Caco-2 (cell line): ENCODE measurements around the gene CEBPZOS. TPM values are rescaled to one million over a fixed set of nuclear protein-coding genes. Genes with fewer than 3 reads are reported as not detected.

ENCODE experiments used
- Bru-seq: library from RNA; stranded (reverse); fragments of 400-500 nt; gene quantifications from one replicate; lab custom pipeline; 2021; lab: Mats Ljungman, UMichigan
- BruChase-seq, 2 experiments: library from RNA; stranded (reverse); fragments of 400-500 nt; gene quantifications; one replicate each; lab custom pipeline; 2021; lab: Mats Ljungman, UMichigan
- BruUV-seq: library from RNA; stranded (reverse); fragments of 400-500 nt; replicated peaks from 2 replicates; lab custom pipeline; 2021; lab: Mats Ljungman, UMichigan
- CTCF ChIA-PET: fragments of 300-600 bp; sonication (Branson Sonifier 250); formaldehyde crosslinking; loops from one replicate; lab custom pipeline; 2022; ENCODE audit warnings: antibody characterized with exemption; lab: Charles Lee
- POLR2A ChIA-PET: fragments of 300-600 bp; sonication (Branson Sonifier 250); formaldehyde crosslinking; loops from one replicate; lab custom pipeline; 2022; ENCODE audit warnings: antibody characterized with exemption; lab: Charles Lee
- DNase-seq, 2 experiments: peaks; one replicate each; pipeline versions ENCODE4 v3.0.0 to v3.0.0-alpha.2; 2020 to 2022
- H3K27me3 ChIP-seq: replicated peaks from 2 replicates; pipeline ENCODE4 v1.6.0; 2011; ENCODE audit warnings: low read length; ENCODE audit not compliant: control insufficient read depth, insufficient read depth
- H3K36me3 ChIP-seq: 2 replicates; pipeline ENCODE4 v1.5.1; 2011; ENCODE audit warnings: low read length; ENCODE audit not compliant: control insufficient read depth, insufficient read depth
- H3K4me1 ChIP-seq: fragments of 250-450 bp; sonication (Bioruptor Pico); 2 replicates; pipeline ENCODE4 v1.5.1; 2020; ENCODE audit warnings: mild to moderate bottlenecking
- H3K4me3 ChIP-seq: 2 replicates; pipeline ENCODE4 v1.5.1; 2011; ENCODE audit warnings: low read depth, mild to moderate bottlenecking, control low read depth, low read length
- H3K9me3 ChIP-seq: fragments of 250-450 bp; sonication (Bioruptor Pico); 2 replicates; pipeline ENCODE4 v1.5.1; 2020; ENCODE audit warnings: mild to moderate bottlenecking, moderate library complexity
- H3K27ac Mint-ChIP-seq: one replicate; pipeline ENCODE4 v1.8.0; 2022; ENCODE audit warnings: mixed read lengths; ENCODE audit not compliant: unreplicated experiment
- H3K27me3 Mint-ChIP-seq: one replicate; pipeline ENCODE4 v1.8.0; 2022; ENCODE audit warnings: mixed read lengths; ENCODE audit not compliant: insufficient read depth, unreplicated experiment
- H3K36me3 Mint-ChIP-seq: one replicate; pipeline ENCODE4 v1.8.0; 2022; ENCODE audit warnings: mild to moderate bottlenecking, mixed read lengths; ENCODE audit not compliant: insufficient read depth, unreplicated experiment
- H3K4me1 Mint-ChIP-seq: one replicate; pipeline ENCODE4 v1.8.0; 2022; ENCODE audit warnings: low read depth, mixed read lengths; ENCODE audit not compliant: unreplicated experiment
- H3K4me3 Mint-ChIP-seq: one replicate; pipeline ENCODE4 v1.8.0; 2022; ENCODE audit warnings: mild to moderate bottlenecking, moderate library complexity, mixed read lengths; ENCODE audit not compliant: unreplicated experiment
- H3K9me3 Mint-ChIP-seq: one replicate; pipeline ENCODE4 v1.8.0; 2022; ENCODE audit warnings: mixed read lengths; ENCODE audit not compliant: unreplicated experiment
- CTCF ChIP-seq, 2 experiments: fragments of 200-600 bp in 1 of 2; IDR thresholded peaks; 1 replicate in 1 of 2; 2 replicates in 1 of 2; pipeline versions ENCODE4 v1.5.1 to v1.8.0; 2011 to 2022; ENCODE audit warnings: antibody characterized with exemption in 1 of 2, control low read depth in 1 of 2, inconsistent platforms in 1 of 2, low read depth in 1 of 2, low read length in 1 of 2, mild to moderate bottlenecking in 1 of 2, moderate library complexity in 1 of 2; ENCODE audit not compliant: insufficient read depth in 1 of 2, severe bottlenecking in 1 of 2, unreplicated experiment in 1 of 2
- intact Hi-C: fragments of 100-400 bp; cut with micrococcal nuclease; formaldehyde crosslinking; loops from one replicate; pipeline ENCODE4 v1.10.0; 2022; ENCODE audit not compliant: unreplicated experiment
- long read RNA-seq: library from polyadenylated mRNA; stranded (forward); transcript quantifications from one replicate; pipeline ENCODE4 v2.0.0, GENCODE V29; 2022
- total RNA-seq: library from RNA; stranded (reverse); gene quantifications from 2 replicates; pipeline ENCODE4 v1.2.3, GENCODE V29; 2022

Gene CEBPZOS
- 55.3 and 56.0 TPM in 2 replicates for total RNA-seq
- percentile 85 among the genes with signal in this experiment for Bru-seq, nascent RNA
- BruChase-seq, experiment 1, labeled RNA remaining after a 2-hour chase, result percentile 89 among the genes with signal in this experiment
- percentile 95 among the genes with signal in this experiment for BruChase-seq, experiment 2, labeled RNA remaining after a 6-hour chase
- long read RNA-seq, transcript CEBPZOS-201 (5 exons, 695 nt), result minor isoform, 5 of 46 reads
- long read RNA-seq, transcript CEBPZOS-204 (5 exons, 3,158 nt), result major isoform, 20 of 46 reads
- long read RNA-seq, partial matches to known transcripts, result 6 of 46 reads
- long read RNA-seq, other reads (novel, unspliced or antisense), result 15 of 46 reads

- Mint-ChIP-seq H3K4me1 (no peaks in the 10 kb centered on the region), H3K4me3 (peak within 1 kb of the TSS; percentile 92), H3K9me3 (no peaks in the 10 kb centered on the region), H3K27ac (peak within 1 kb of the TSS; percentile 98), H3K27me3 (no peaks in the 10 kb centered on the region), H3K36me3 (peaks cover 43% of the 10 kb centered on the region)
- ChIA-PET POLR2A (interaction anchor here (0.5 to 1.1 kb wide), 5 partner anchors 25 to 1613 kb away, joined by 3 to 5 read pairs (median 4); partner anchors contain the start of genes CEBPZ, EIF2AK2, GPATCH11 and NDUFAF7), CTCF (no interaction called here)
- Histone ChIP-seq H3K9me3 (no peaks in the 10 kb centered on the region), H3K4me3 (peak within 1 kb of the TSS; percentile 57), H3K36me3 (peaks cover 2% of the 10 kb centered on the region; the same call in 1 of the 2 replicates), H3K4me1 (no peaks in the 10 kb centered on the region), H3K27me3 (no peaks in the 10 kb centered on the region)
- intact Hi-C loops, result loop anchor here (1.0 to 5.0 kb wide), 3 partner anchors 28 to 39 kb away; partner anchors contain the start of genes CEBPZ, EIF2AK2 and NDUFAF7
- DNase-seq, result peak; percentile 89 to 93
- no TSS peak for BruUV-seq
- TF ChIP-seq CTCF (IDR thresholded peaks at IDR 0.05; ENCODE audit: insufficient read depth in 1 of 2, low read depth in 1 of 2, low read length in 1 of 2, severe bottlenecking in 1 of 2, unreplicated experiment in 1 of 2), result no peak
Measured at GRCh38 chr2:37196320-37197195, at the start of gene CEBPZOS. CEBPZOS (plus strand) TSS chr2:37196496; CDS start chr2:37199705, 3,209 bp downstream.

DNA sequence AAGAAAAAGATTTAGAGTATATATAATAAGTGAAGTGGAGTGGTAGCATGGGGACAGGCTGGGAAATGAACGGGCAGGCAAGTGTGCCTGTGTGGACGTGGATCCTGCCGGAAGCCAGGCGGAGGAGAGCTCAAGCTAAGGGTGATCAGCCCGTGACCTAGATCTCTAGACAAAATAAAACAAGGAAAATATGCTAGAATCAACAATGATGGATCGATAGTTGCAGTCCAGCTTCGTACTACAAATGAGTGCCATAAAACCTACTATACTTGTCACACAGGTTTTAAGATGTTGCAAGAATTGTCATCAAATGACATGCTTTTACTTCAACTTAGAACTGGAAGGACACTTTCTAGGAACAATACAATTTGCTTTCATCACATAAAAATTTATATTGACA lies 48.0 kb upstream of the CEBPZOS start:
- ChIA-PET POLR2A (interaction anchor here (1.0 kb wide), 1 partner anchor 8 kb away, joined by 3 read pairs; the partner anchor contains the start of gene EIF2AK2), CTCF (no interaction called here)
- H3K4me3 ChIP-seq, result no peak overlapping the region
- H3K4me1 Mint-ChIP-seq, result peaks cover 24% of the 10 kb centered on the region
- TF ChIP-seq CTCF (IDR thresholded peaks at IDR 0.05; ENCODE audit: insufficient read depth in 1 of 2, low read depth in 1 of 2, low read length in 1 of 2, severe bottlenecking in 1 of 2, unreplicated experiment in 1 of 2), result no peak
- no peaks in the 10 kb centered on the region for H3K9me3 ChIP-seq
- no peak overlapping the region for H3K27ac Mint-ChIP-seq
- no peaks in the 10 kb centered on the region for H3K9me3 Mint-ChIP-seq
- intact Hi-C loops, result no loop called here
- H3K36me3 Mint-ChIP-seq, result peaks cover 46% of the 10 kb centered on the region
- H3K4me3 Mint-ChIP-seq, result no peak overlapping the region
- peaks cover 2% of the 10 kb centered on the region for H3K36me3 ChIP-seq
- DNase-seq, result peak in 1 of 2 experiments; percentile 47
- H3K27me3 Mint-ChIP-seq, result no peaks in the 10 kb centered on the region
- peaks cover 9% of the 10 kb centered on the region; the same call in 1 of the 2 replicates for H3K4me1 ChIP-seq
- no peaks in the 10 kb centered on the region for H3K27me3 ChIP-seq
- BruUV-seq, result no TSS peak
